BJ (cell line): ENCODE measurements around the gene MGAT4A. TPM values are rescaled to one million over a fixed set of nuclear protein-coding genes. Genes with fewer than 3 reads are reported as not detected.

Experiments used
- CTCF ChIA-PET: fragments of 350-600 bp; formaldehyde crosslinking; extraction: SDS; loops from one replicate; lab custom pipeline; 2021; ENCODE audit warnings: antibody characterized with exemption, inconsistent platforms; lab: Yijun Ruan, JAX
- POLR2A ChIA-PET: fragments of 300-600 bp; sonication (Branson Sonifier 250); formaldehyde crosslinking; extraction: SDS; loops from one replicate; lab custom pipeline; 2021; ENCODE audit warnings: antibody characterized with exemption; lab: Charles Lee
- DNase-seq: peaks from one replicate; pipeline ENCODE4 v3.0.0-alpha.2; 2011; ENCODE audit warnings: low read depth
- H3K27me3 ChIP-seq: 2 replicates; pipeline ENCODE4 v1.6.0; 2011; ENCODE audit warnings: low read length; ENCODE audit not compliant: control insufficient read depth, insufficient read depth
- H3K36me3 ChIP-seq: 2 replicates; pipeline ENCODE4 v1.5.1; 2011; ENCODE audit warnings: low read length; ENCODE audit not compliant: control insufficient read depth, insufficient read depth
- H3K4me3 ChIP-seq: 2 replicates; pipeline ENCODE4 v1.5.1; 2011; ENCODE audit warnings: low read depth, mild to moderate bottlenecking, control low read depth, low read length
- CTCF ChIP-seq: IDR thresholded peaks from 2 replicates; pipeline ENCODE4 v1.5.1; 2011; ENCODE audit warnings: low read depth, mild to moderate bottlenecking, control low read depth, inconsistent platforms, low read length, moderate library complexity; ENCODE audit not compliant: insufficient read depth
- polyA plus RNA-seq: library from polyadenylated mRNA; depleted of rRNA; stranded (reverse); fragments of >200 nt; gene quantifications from 2 replicates; pipeline ENCODE4 v1.2.3, GENCODE V29; 2011

Gene MGAT4A
- polyA plus RNA-seq, 1 experiment = not detected

- TF ChIP-seq CTCF = no peak
- ChIA-PET CTCF (interaction anchor here (1.3 kb wide), 1 partner anchor 16 kb away, joined by 3 read pairs; no protein-coding TSS in a partner anchor), POLR2A (no interaction called here)
- Histone ChIP-seq H3K27me3 (peaks cover 12% of the 10 kb centered on the region), H3K4me3 (no peak overlapping the region), H3K36me3 (no peaks in the 10 kb centered on the region)
- no peak for DNase-seq
Observed at GRCh38 chr2:98736464-98736889, 5.5 kb upstream of the MGAT4A start.

- no peak for DNase-seq
- Histone ChIP-seq H3K27me3 (peaks cover 9% of the 10 kb centered on the region), H3K36me3 (no peaks in the 10 kb centered on the region), H3K4me3 (no peak overlapping the region)
- no peak for TF ChIP-seq CTCF
- ChIA-PET CTCF (no interaction called here), POLR2A (no interaction called here)
Observed at GRCh38 chr2:98734823-98735260, 3.9 kb upstream of the MGAT4A start.

GRCh38 chr2:98734162-98734561 lies 3.2 kb upstream of the MGAT4A start:
- ChIA-PET CTCF (no interaction called here), POLR2A (no interaction called here)
- H3K27me3 ChIP-seq = peaks cover 9% of the 10 kb centered on the region
- DNase-seq = no peak
- H3K36me3 ChIP-seq = no peaks in the 10 kb centered on the region
- TF ChIP-seq CTCF = no peak
- H3K4me3 ChIP-seq = no peak overlapping the region

- no peak overlapping the region for H3K4me3 ChIP-seq
- no peak for DNase-seq
- ChIA-PET POLR2A (no interaction called here), CTCF (interaction anchor here (0.6 to 1.2 kb wide), 2 partner anchors 9 to 104 kb away, joined by 3 to 5 read pairs; no protein-coding TSS in a partner anchor)
- no peak for TF ChIP-seq CTCF
- H3K27me3 ChIP-seq = peaks cover 9% of the 10 kb centered on the region
- no peaks in the 10 kb centered on the region for H3K36me3 ChIP-seq
Observed at GRCh38 chr2:98732430-98733051, 1.6 kb upstream of the MGAT4A start.

- Histone ChIP-seq H3K27me3 (peaks cover 12% of the 10 kb centered on the region), H3K4me3 (peak overlapping the region; percentile 49), H3K36me3 (no peaks in the 10 kb centered on the region)
- CTCF ChIA-PET = interaction anchor here (0.6 kb wide), 1 partner anchor 10 kb away, joined by 3 read pairs; no protein-coding TSS in a partner anchor
- POLR2A ChIA-PET = no interaction called here
- no peak for TF ChIP-seq CTCF
- DNase-seq = no peak
Observed at GRCh38 chr2:98731894-98732349, 990 bp upstream of the MGAT4A start.
